Gastrocnemius medialis (tissue), 4 donors: ENCODE results near the gene PLN.

Experiments used
- CTCF ChIP-seq, 5 experiments: fragments of 450-650 bp in 3 of 5; fragments of 200-600 bp in 2 of 5; sonication (generic) in 2 of 5; IDR thresholded peaks in 4 of 5; conservative IDR thresholded peaks in 1 of 5; 1 replicate in 4 of 5; 2 replicates in 1 of 5; pipeline ENCODE4 v1.5.1; 2016 to 2019; ENCODE audit warnings: antibody characterized with exemption in 5 of 5, mild to moderate bottlenecking in 3 of 5, moderate library complexity in 3 of 5
- POLR2A ChIP-seq, 2 donors: fragments of 450-650 bp; IDR thresholded peaks; one replicate each; pipeline ENCODE4 v1.6.1; 2017; ENCODE audit warnings: antibody characterized with exemption in 2 of 2, mild to moderate bottlenecking in 2 of 2, moderate library complexity in 2 of 2

GRCh38 chr6:118522422-118522821 lies 25.7 kb upstream of the PLN start:
- no peak for TF ChIP-seq POLR2A (IDR thresholded peaks at IDR 0.05)
- TF ChIP-seq CTCF (IDR thresholded peaks at IDR 0.05 in 4 of 5, conservative IDR thresholded peaks at IDR 0.05 in 1 of 5) = no peak
